K562 (cell line): ENCODE results near the gene TNF. TPM values are rescaled to one million over a fixed set of nuclear protein-coding genes. Genes with fewer than 3 reads are reported as not detected.

Source experiments
- BACH1 ChIP-seq: fragments of 200-800 bp; sonication (Bioruptor generic); IDR thresholded peaks from 2 replicates; pipeline ENCODE4 v1.6.1; 2016; ENCODE audit warnings: missing genetic modification characterization, missing compliant biosample characterization
- CBX5 ChIP-seq: IDR thresholded peaks from 2 replicates; pipeline ENCODE4 v1.6.1; 2014; ENCODE audit warnings: low read depth, borderline replicate concordance
- E2F5 ChIP-seq: sonication (generic); formaldehyde crosslinking; IDR thresholded peaks from 2 replicates; pipeline ENCODE4 v1.8.0; 2022; ENCODE audit warnings: mild to moderate bottlenecking, missing genetic modification reagents
- EHMT2 ChIP-seq: fragments of 450-650 bp; IDR thresholded peaks from 2 replicates; pipeline ENCODE4 v1.6.1; 2018; ENCODE audit warnings: antibody characterized with exemption
- ELF1 ChIP-seq: fragments of 200-800 bp; sonication (Bioruptor generic); IDR thresholded peaks from 2 replicates; pipeline ENCODE4 v1.6.1; 2016; ENCODE audit warnings: missing genetic modification characterization, missing compliant biosample characterization
- ETV5 ChIP-seq: sonication (generic); formaldehyde crosslinking; IDR thresholded peaks from 2 replicates; pipeline ENCODE4 v1.4.0; 2020; ENCODE audit warnings: low read depth, mild to moderate bottlenecking, missing genetic modification reagents
- KDM5B ChIP-seq: fragments of 200-600 bp; sonication (generic); IDR thresholded peaks from 2 replicates; pipeline ENCODE4 v1.6.1; 2012; ENCODE audit warnings: low read depth, mild to moderate bottlenecking, moderate library complexity, low read length, control low read depth, inconsistent platforms; ENCODE audit not compliant: insufficient replicate concordance
- MXD1 ChIP-seq: fragments of 250-450 bp; sonication (Bioruptor Pico); IDR thresholded peaks from 2 replicates; pipeline ENCODE4 v1.8.0; 2021; ENCODE audit warnings: borderline replicate concordance, mild to moderate bottlenecking, moderate library complexity; ENCODE audit not compliant: poor library complexity, severe bottlenecking
- NBN ChIP-seq: fragments of 450-650 bp; IDR thresholded peaks from 2 replicates; pipeline ENCODE4 v1.6.1; 2016; ENCODE audit warnings: low read depth, mild to moderate bottlenecking
- PHTF2 ChIP-seq: fragments of 250-450 bp; sonication (Bioruptor Pico); IDR thresholded peaks from 2 replicates; pipeline ENCODE4 v1.5.0; 2021; ENCODE audit warnings: mild to moderate bottlenecking
- SMAD4 ChIP-seq: fragments of 250-450 bp; sonication (Bioruptor Pico); conservative IDR thresholded peaks from 2 replicates; pipeline ENCODE4 v1.8.0; 2021; ENCODE audit warnings: inconsistent platforms, mild to moderate bottlenecking, moderate library complexity
- SRF ChIP-seq, 2 experiments: fragments of 250-450, 450-650 bp in 1 of 2; sonication (Bioruptor Pico) in 1 of 2; sonication (generic) in 1 of 2; formaldehyde crosslinking; IDR thresholded peaks; 2 replicates each; pipeline versions ENCODE4 v1.5.0 to v1.5.1; 2020 to 2022; ENCODE audit warnings: mild to moderate bottlenecking in 1 of 2, missing genetic modification reagents in 1 of 2
- TRIM24 ChIP-seq, 2 experiments: fragments of 450-650 bp; IDR thresholded peaks; 2 replicates each; pipeline ENCODE4 v1.6.1; 2016
- USF1 ChIP-seq: sonication (generic); formaldehyde crosslinking; IDR thresholded peaks from 2 replicates; pipeline ENCODE4 v1.9.0; 2022; ENCODE audit warnings: mild to moderate bottlenecking, missing genetic modification reagents
- ZC3H4 ChIP-seq: sonication (generic); formaldehyde crosslinking; IDR thresholded peaks from 2 replicates; pipeline ENCODE4 v1.9.0; 2021; ENCODE audit warnings: missing genetic modification reagents, borderline replicate concordance
- ZNF263 ChIP-seq: sonication (generic); formaldehyde crosslinking; IDR thresholded peaks from 2 replicates; pipeline ENCODE4 v1.8.0; 2022; ENCODE audit warnings: mild to moderate bottlenecking, missing genetic modification reagents, borderline replicate concordance
- ZNF324 ChIP-seq: fragments of 250-450 bp; sonication (Bioruptor Pico); IDR thresholded peaks from 2 replicates; pipeline ENCODE4 v1.4.0; 2020; ENCODE audit warnings: mild to moderate bottlenecking
- ZNF431 ChIP-seq: sonication (generic); formaldehyde crosslinking; IDR thresholded peaks from 2 replicates; pipeline ENCODE4 v1.8.0; 2022; ENCODE audit warnings: mild to moderate bottlenecking, missing genetic modification reagents
- ZNF695 ChIP-seq: fragments of 450-650 bp; formaldehyde crosslinking; IDR thresholded peaks from 2 replicates; pipeline ENCODE4 v1.4.0; 2020; ENCODE audit warnings: mild to moderate bottlenecking, moderate library complexity
- polyA plus RNA-seq, 8 experiments: library from polyadenylated mRNA; depleted of rRNA in 4 of 8; stranded (reverse) in 5 of 8; unstranded in 3 of 8; fragments of >200 nt; fragmentation: Nextera tagmentation in 2 of 8; fragmentation: Illumina TruSeq in 1 of 8; extraction: Ambion mirVana in 2 of 8; extraction: Trizol in 1 of 8; gene quantifications; 2 replicates each; pipeline versions ENCODE4 v1.2.1 to v1.2.3, GENCODE V29; 2011 to 2014; ENCODE audit warnings: inconsistent platforms in 1 of 8, missing spikeins in 1 of 8
- total RNA-seq, 7 experiments: library from RNA; depleted of rRNA in 6 of 7; stranded (reverse); fragments of >200 nt in 6 of 7; fragmentation: Illumina TruSeq in 2 of 7; extraction: Trizol in 2 of 7; gene quantifications; 2 replicates each; pipeline versions ENCODE4 v1.2.1 to v1.2.3, GENCODE V29; 2011 to 2021; ENCODE audit warnings: low replicate concordance in 1 of 7
- TF ChIP-seq, protein P1 (sequence below), 2 experiments: fragments of 450-650 bp in 1 of 2; IDR thresholded peaks; 2 replicates each; pipeline ENCODE4 v1.6.1; 2011 to 2017; ENCODE audit warnings: low read depth in 2 of 2, antibody characterized with exemption in 1 of 2, borderline replicate concordance in 1 of 2, low read length in 1 of 2, mild to moderate bottlenecking in 1 of 2, mixed read lengths in 1 of 2; ENCODE audit not compliant: control insufficient read depth in 1 of 2
- TF ChIP-seq, protein P2 (sequence below): sonication (generic); formaldehyde crosslinking; IDR thresholded peaks from 2 replicates; pipeline ENCODE4 v1.8.1; 2022; ENCODE audit warnings: missing genetic modification reagents

TNF gene
- total and polyA plus RNA-seq, 9 of the 15 experiments (the other 6 are each of a cell fraction or from before 2014, with no cell fraction given), result 0.08 to 0.40 TPM; not detected in 7

GRCh38 chr6:31541658-31542521 lies 33.5 kb upstream of the TNF start, which contains the start of gene DDX39B (continued):
- TF ChIP-seq SRF (CRISPR knock-in tag; IDR thresholded peaks at IDR 0.05) (peak in 1 of 2 experiments; percentile 41; a peak in 3 of 4 replicates), MXD1 (CRISPR knock-in tag) (no peak), ZNF324 (CRISPR knock-in tag) (no peak), ZNF431 (CRISPR knock-in tag) (no peak), EHMT2 (peak; percentile 58; the same call in 1 of the 2 replicates), ZNF263 (CRISPR knock-in tag) (peak; percentile 63), CBX5 (no peak), ETV5 (CRISPR knock-in tag) (peak; percentile 96), TRIM24 (IDR thresholded peaks at IDR 0.05) (peak in 1 of 2 experiments; percentile 92; a peak in 3 of 4 replicates), ZNF695 (CRISPR knock-in tag) (no peak), KDM5B (peak; percentile 97), BACH1 (tag) (no peak), USF1 (no peak; the same call in 1 of the 2 replicates), E2F5 (CRISPR knock-in tag) (no peak), SMAD4 (CRISPR knock-in tag) (peak; percentile 33; the same call in 1 of the 2 replicates), ELF1 (tag) (peak; percentile 98), PHTF2 (CRISPR knock-in tag) (no peak), NBN (peak; percentile 96), ZC3H4 (no peak)
- TF ChIP-seq, protein P1, sequence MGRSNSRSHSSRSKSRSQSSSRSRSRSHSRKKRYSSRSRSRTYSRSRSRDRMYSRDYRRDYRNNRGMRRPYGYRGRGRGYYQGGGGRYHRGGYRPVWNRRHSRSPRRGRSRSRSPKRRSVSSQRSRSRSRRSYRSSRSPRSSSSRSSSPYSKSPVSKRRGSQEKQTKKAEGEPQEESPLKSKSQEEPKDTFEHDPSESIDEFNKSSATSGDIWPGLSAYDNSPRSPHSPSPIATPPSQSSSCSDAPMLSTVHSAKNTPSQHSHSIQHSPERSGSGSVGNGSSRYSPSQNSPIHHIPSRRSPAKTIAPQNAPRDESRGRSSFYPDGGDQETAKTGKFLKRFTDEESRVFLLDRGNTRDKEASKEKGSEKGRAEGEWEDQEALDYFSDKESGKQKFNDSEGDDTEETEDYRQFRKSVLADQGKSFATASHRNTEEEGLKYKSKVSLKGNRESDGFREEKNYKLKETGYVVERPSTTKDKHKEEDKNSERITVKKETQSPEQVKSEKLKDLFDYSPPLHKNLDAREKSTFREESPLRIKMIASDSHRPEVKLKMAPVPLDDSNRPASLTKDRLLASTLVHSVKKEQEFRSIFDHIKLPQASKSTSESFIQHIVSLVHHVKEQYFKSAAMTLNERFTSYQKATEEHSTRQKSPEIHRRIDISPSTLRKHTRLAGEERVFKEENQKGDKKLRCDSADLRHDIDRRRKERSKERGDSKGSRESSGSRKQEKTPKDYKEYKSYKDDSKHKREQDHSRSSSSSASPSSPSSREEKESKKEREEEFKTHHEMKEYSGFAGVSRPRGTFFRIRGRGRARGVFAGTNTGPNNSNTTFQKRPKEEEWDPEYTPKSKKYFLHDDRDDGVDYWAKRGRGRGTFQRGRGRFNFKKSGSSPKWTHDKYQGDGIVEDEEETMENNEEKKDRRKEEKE (IDR thresholded peaks at IDR 0.05; ENCODE audit: borderline replicate concordance in 1 of 2, control insufficient read depth in 1 of 2, low read depth in 2 of 2, low read length in 1 of 2), result no peak
- TF ChIP-seq, protein P2, sequence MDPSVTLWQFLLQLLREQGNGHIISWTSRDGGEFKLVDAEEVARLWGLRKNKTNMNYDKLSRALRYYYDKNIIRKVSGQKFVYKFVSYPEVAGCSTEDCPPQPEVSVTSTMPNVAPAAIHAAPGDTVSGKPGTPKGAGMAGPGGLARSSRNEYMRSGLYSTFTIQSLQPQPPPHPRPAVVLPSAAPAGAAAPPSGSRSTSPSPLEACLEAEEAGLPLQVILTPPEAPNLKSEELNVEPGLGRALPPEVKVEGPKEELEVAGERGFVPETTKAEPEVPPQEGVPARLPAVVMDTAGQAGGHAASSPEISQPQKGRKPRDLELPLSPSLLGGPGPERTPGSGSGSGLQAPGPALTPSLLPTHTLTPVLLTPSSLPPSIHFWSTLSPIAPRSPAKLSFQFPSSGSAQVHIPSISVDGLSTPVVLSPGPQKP (CRISPR knock-in tag), result 0 out of 2 replicates have a peak, but pooled peaks have one; percentile 62
